Peyer's patch (tissue), 4 donors: ENCODE data around the gene DROSHA.

Experiments
- POLR2A ChIP-seq, 2 donors: fragments of 450-650 bp; IDR thresholded peaks; one replicate each; pipeline ENCODE4 v1.5.1; 2017; ENCODE audit warnings: antibody characterized with exemption in 2 of 2, mild to moderate bottlenecking in 2 of 2, moderate library complexity in 2 of 2
- TF ChIP-seq, protein P1 (sequence below), 6 experiments: fragments of 450-650 bp in 4 of 6; fragments of 200-600 bp in 2 of 6; sonication (generic) in 1 of 6; IDR thresholded peaks; one replicate each; pipeline ENCODE4 v1.5.1; 2017 to 2019; ENCODE audit warnings: antibody characterized with exemption in 6 of 6, mild to moderate bottlenecking in 3 of 6, moderate library complexity in 1 of 6

GRCh38 chr5:31479706-31480105, 52.2 kb downstream of the DROSHA start:
- TF ChIP-seq, protein P1, sequence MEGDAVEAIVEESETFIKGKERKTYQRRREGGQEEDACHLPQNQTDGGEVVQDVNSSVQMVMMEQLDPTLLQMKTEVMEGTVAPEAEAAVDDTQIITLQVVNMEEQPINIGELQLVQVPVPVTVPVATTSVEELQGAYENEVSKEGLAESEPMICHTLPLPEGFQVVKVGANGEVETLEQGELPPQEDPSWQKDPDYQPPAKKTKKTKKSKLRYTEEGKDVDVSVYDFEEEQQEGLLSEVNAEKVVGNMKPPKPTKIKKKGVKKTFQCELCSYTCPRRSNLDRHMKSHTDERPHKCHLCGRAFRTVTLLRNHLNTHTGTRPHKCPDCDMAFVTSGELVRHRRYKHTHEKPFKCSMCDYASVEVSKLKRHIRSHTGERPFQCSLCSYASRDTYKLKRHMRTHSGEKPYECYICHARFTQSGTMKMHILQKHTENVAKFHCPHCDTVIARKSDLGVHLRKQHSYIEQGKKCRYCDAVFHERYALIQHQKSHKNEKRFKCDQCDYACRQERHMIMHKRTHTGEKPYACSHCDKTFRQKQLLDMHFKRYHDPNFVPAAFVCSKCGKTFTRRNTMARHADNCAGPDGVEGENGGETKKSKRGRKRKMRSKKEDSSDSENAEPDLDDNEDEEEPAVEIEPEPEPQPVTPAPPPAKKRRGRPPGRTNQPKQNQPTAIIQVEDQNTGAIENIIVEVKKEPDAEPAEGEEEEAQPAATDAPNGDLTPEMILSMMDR (IDR thresholded peaks at IDR 0.05) = no peak
- TF ChIP-seq POLR2A (IDR thresholded peaks at IDR 0.05) = no peak
